AG10803 (cell line): ENCODE data around the gene MTCH2.
A peak's percentile ranks its signal among the peaks of the same experiment; 100 is the strongest.
"Not testable (repeated sequence)": the region's sequence is repeated elsewhere in the genome, so short reads cannot be mapped to it uniquely, and the experiment has no call there.

Experiments used
- DNase-seq: peaks from one replicate; pipeline ENCODE4 v3.0.0; 2010; ENCODE audit warnings: low read depth
- H3K4me3 ChIP-seq: 2 replicates; pipeline ENCODE4 v1.5.1; 2011; ENCODE audit warnings: mild to moderate bottlenecking, low read length, control low read depth
- CTCF ChIP-seq: conservative IDR thresholded peaks from 2 replicates; pipeline ENCODE4 v1.5.1; 2011; ENCODE audit warnings: mild to moderate bottlenecking, low read length, control low read depth, inconsistent platforms

Gene MTCH2

DNA sequence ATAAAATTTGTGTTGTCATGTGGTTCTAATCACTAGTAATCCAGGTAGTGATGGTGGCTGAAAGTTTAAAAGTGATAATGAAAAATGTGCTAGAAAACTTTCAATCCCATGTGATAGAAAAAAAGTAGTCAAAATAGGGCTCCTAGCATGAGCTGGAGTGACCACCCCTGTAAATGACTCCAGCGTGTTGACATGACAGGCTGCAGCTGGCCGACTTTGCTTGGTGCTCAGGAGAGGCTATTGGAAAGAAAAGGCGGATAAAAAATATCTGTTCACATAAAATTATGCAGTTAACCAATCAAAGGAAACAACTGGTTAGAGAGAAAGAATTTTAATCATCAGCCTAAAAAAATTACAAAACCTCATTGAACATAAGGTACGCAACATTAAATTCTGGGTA is 16.9 kb upstream of the MTCH2 start:
- DNase-seq, result no peak
- H3K4me3 ChIP-seq, result no peak overlapping the region
- TF ChIP-seq CTCF, result no peak

DNA sequence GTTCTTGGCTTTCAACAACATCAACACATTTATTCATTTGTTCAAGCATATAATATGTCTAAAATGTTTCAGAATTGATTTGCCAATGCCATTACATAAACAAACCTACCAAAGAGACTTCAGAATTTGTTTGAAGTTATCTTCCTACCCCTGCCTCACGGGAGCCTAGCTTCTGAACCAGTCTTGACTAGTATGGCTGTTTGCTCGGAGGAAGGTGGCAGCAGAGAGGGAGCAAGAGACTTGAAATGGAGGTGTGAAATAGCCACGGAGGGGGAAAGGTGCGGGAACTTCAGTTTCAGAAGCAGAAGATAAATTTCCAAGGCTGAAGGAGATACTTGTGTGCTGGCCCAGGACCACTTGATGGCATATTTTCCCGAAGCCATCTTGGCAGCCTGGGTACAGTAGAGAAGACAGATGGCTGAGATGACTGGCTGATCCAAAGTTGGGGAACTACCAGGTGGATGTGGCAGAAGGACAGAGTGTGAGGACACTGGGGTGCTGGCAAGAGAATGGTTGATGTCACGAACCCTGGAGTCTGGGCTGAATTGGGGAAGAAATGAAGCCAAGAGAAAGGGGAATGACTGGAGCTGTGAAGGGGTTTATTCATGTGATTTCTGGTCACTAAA is 14.0 kb upstream of the MTCH2 start:
- no peak for DNase-seq
- no peak overlapping the region for H3K4me3 ChIP-seq
- no peak for TF ChIP-seq CTCF

GRCh38 chr11:47651818-47652469 is 9.6 kb upstream of the MTCH2 start:
- no peak for TF ChIP-seq CTCF
- DNase-seq, result no peak
- no peak overlapping the region for H3K4me3 ChIP-seq

DNA sequence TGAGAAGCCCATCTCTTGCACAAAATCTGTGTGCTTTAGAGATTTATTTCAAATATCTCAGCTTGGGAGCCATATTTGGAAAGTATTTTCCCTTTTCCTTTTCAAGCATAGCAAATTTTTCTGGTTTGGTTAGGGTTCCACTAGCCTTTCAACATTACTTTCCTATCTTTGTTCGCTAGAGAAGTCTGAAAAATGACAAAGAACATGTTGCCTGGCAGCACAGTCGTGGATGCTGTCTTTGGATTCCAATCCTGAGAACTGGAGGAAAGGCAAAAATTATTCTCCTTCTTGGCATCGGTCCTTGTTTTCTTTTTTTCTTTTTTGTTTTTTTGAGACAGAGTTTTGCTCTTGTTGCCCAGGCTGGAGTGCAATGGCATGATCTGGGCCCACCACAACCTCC is 6.9 kb upstream of the MTCH2 start:
- H3K4me3 ChIP-seq, result no peak overlapping the region
- DNase-seq, result no peak
- TF ChIP-seq CTCF, result no peak

DNA sequence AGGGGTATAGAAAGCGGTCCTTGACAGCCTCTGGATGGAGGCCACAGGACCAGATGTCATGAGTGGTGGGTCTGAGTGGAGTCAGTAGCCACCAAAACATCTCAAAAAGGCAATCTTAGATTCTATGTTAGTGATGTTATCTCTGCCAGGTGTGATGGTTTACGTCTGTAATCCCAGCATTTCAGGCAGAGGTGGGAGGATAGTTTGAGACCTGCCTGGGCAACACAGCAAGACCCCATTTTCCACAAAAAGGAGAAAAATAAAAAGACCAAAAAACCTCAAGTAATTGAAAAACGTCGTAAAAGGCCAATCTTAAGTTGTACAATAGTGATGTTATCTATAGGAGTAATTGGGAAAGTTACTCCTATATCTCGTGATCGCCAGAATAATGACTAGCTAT is 3.7 kb upstream of the MTCH2 start:
- no peak for DNase-seq
- no peak for TF ChIP-seq CTCF
- no peak overlapping the region for H3K4me3 ChIP-seq

GRCh38 chr11:47645500-47645899 is 3.1 kb upstream of the MTCH2 start:
- TF ChIP-seq CTCF, result no peak
- DNase-seq, result no peak
- H3K4me3 ChIP-seq, result no peak overlapping the region

DNA sequence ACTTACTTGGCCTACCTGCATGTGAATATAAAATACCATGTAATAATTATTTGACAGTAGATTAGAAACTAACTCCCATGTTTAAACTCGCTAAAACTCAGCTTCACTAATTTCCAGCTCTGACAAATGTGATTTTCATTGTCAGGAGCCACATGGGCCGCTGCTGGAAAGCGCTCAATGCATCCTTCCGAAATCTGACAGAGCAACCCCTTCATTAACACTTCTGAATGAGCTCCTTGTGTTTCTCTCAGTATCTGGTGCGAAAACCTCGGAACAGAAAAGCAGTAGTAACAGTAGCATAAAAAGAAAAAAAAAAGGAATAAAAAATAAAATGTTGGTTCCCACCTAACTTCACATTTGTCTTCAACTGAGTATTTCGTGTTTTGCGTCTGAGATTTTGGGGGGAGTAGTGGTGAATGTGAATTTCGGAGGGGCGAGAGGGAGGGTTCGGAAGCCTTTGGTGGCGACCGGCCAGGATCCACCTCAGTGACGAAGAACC is 710 bp downstream of the MTCH2 start:
- peak overlapping the region; percentile 89 for H3K4me3 ChIP-seq
- no peak for DNase-seq
- no peak for TF ChIP-seq CTCF

DNA sequence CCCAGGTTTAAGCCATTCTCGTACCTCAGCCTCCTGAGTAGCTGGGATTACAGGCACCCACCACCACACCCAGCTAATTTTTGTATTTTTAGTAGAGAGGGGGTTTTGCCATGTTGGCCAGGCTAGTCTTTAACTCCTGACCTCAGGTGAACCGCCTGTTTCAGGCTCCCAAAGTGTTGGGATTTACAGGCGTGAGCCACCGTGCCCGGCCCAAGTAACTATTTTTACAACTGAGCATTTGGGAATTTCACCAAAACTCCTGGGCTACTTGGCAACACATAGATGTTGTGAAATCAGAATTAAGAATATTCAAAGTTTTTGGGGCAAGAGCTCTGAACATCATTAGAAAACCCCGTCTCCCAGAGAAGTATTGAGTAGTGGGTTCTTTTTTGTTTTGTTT is 1.9 kb downstream of the MTCH2 start:
- not testable (repeated sequence) for H3K4me3 ChIP-seq
- DNase-seq, result peak; percentile 59

- not testable (repeated sequence) for H3K4me3 ChIP-seq, DNase-seq
Measured at GRCh38 chr11:47636331-47636730, 6.0 kb downstream of the MTCH2 start.
